Hepatocyte (in vitro differentiated cells): ENCODE data around the gene LAP3. TPM values are rescaled to one million over a fixed set of nuclear protein-coding genes. Genes with fewer than 3 reads are reported as not detected.

Experiments
- DNase-seq: peaks from one replicate; pipeline ENCODE4 v3.0.0-alpha.2; 2016; ENCODE audit warnings: low spot score
- H2AFZ ChIP-seq: fragments of 200-600 bp; sonication (generic); 2 replicates; pipeline ENCODE4 v1.6.0; 2016; ENCODE audit warnings: antibody characterized with exemption, mild to moderate bottlenecking
- H3K27ac ChIP-seq: fragments of 200-600 bp; sonication (generic); 2 replicates; pipeline ENCODE4 v1.5.1; 2016; ENCODE audit warnings: mild to moderate bottlenecking
- H3K27me3 ChIP-seq: fragments of 200-600 bp; sonication (generic); 2 replicates; pipeline ENCODE4 v1.6.1; 2016
- H3K36me3 ChIP-seq: fragments of 200-600 bp; sonication (generic); replicated peaks from 2 replicates; pipeline ENCODE4 v1.5.1; 2016; ENCODE audit warnings: low read depth; ENCODE audit not compliant: insufficient read depth
- H3K4me1 ChIP-seq: fragments of 200-600 bp; sonication (generic); 2 replicates; pipeline ENCODE4 v1.5.1; 2016; ENCODE audit warnings: mild to moderate bottlenecking, moderate library complexity; ENCODE audit not compliant: insufficient read depth
- H3K4me2 ChIP-seq: fragments of 200-600 bp; sonication (generic); 2 replicates; pipeline ENCODE4 v1.6.0; 2016
- H3K4me3 ChIP-seq: fragments of 200-600 bp; sonication (generic); 2 replicates; pipeline ENCODE4 v1.5.1; 2016; ENCODE audit warnings: mild to moderate bottlenecking
- H3K79me2 ChIP-seq: fragments of 200-600 bp; sonication (generic); 2 replicates; pipeline ENCODE4 v1.6.0; 2017; ENCODE audit warnings: mild to moderate bottlenecking
- H3K9me2 ChIP-seq: fragments of 200-600 bp; sonication (generic); replicated peaks from 2 replicates; pipeline ENCODE4 v1.6.0; 2017; ENCODE audit warnings: mild to moderate bottlenecking; ENCODE audit not compliant: insufficient read depth
- H3K9me3 ChIP-seq: fragments of 200-600 bp; sonication (generic); 2 replicates; pipeline ENCODE4 v1.5.1; 2016; ENCODE audit warnings: low read depth, mild to moderate bottlenecking
- H4K20me1 ChIP-seq: fragments of 200-600 bp; sonication (generic); 2 replicates; pipeline ENCODE4 v1.6.0; 2016; ENCODE audit warnings: mild to moderate bottlenecking; ENCODE audit not compliant: insufficient read depth, poor library complexity, severe bottlenecking
- CTCF ChIP-seq: fragments of 200-600 bp; sonication (generic); IDR thresholded peaks from 2 replicates; pipeline ENCODE4 v1.5.1; 2016; ENCODE audit warnings: antibody characterized with exemption, mild to moderate bottlenecking; ENCODE audit not compliant: poor library complexity
- EZH2 ChIP-seq: fragments of 200-600 bp; sonication (generic); IDR thresholded peaks from 2 replicates; pipeline ENCODE4 v1.6.1; 2016; ENCODE audit warnings: antibody characterized with exemption, mild to moderate bottlenecking, borderline replicate concordance
- EZH2phosphoT487 ChIP-seq: fragments of 200-600 bp; sonication (generic); IDR thresholded peaks from one replicate; pipeline ENCODE4 v1.6.1; 2018; ENCODE audit warnings: antibody characterized with exemption, mild to moderate bottlenecking, low read depth, moderate library complexity; ENCODE audit not compliant: unreplicated experiment, severe bottlenecking
- WGBS: methylation state at CpG from one replicate; pipeline ENCODE4 v1.1.6; 2016; ENCODE audit warnings: low lambda C conversion rate; ENCODE audit errors: missing lambda C conversion rate; 5-methylcytosine and 5-hydroxymethylcytosine counted together
- polyA plus RNA-seq: library from polyadenylated mRNA; unstranded; fragments of >200 nt; fragmentation: Nextera tagmentation; extraction: Ambion mirVana; gene quantifications from 2 replicates; pipeline ENCODE4 v1.2.1, GENCODE V29; 2016
- total RNA-seq: library from RNA; depleted of rRNA; stranded (reverse); fragments of >200 nt; gene quantifications from 2 replicates; pipeline ENCODE4 v1.2.3, GENCODE V29; 2014

The LAP3 gene
- 75.5 and 76.4 TPM in 2 replicates for total RNA-seq
- polyA plus RNA-seq = 53.2 and 56.2 TPM in 2 replicates

- Histone ChIP-seq H4K20me1 (no peaks in the 10 kb centered on the region), H3K4me3 (peak within 1 kb of the TSS; percentile 58), H2AFZ (peak within 1 kb of the TSS; percentile 70), H3K4me1 (peaks cover 12% of the 10 kb centered on the region), H3K27me3 (no peaks in the 10 kb centered on the region), H3K36me3 (no peaks in the 10 kb centered on the region), H3K27ac (peak within 1 kb of the TSS; percentile 93), H3K4me2 (peak within 1 kb of the TSS; percentile 87), H3K9me2 (no peaks in the 10 kb centered on the region), H3K79me2 (peaks cover 17% of the 10 kb centered on the region), H3K9me3 (no peaks in the 10 kb centered on the region)
- DNase-seq = peak; percentile 98
- under 1% methylated on average over 50 of the region's 91 CpGs for WGBS
- TF ChIP-seq CTCF (no peak), EZH2 (no peak), EZH2phosphoT487 (no peak)
Observed at GRCh38 chr4:17576932-17577664, at the start of gene LAP3. Gene LAP3, plus strand, starts transcription at chr4:17577198. Its CDS starts 268 bp downstream, at chr4:17577466.

GRCh38 chr4:17528551-17529165, 48.3 kb upstream of the LAP3 start:
- TF ChIP-seq EZH2phosphoT487 = no peak
- TF ChIP-seq CTCF = no peak
- TF ChIP-seq EZH2 = no peak
- Histone ChIP-seq H3K4me2 (no peak overlapping the region), H3K79me2 (no peaks in the 10 kb centered on the region), H3K9me3 (no peaks in the 10 kb centered on the region), H2AFZ (no peak overlapping the region), H3K4me3 (no peak overlapping the region), H4K20me1 (no peaks in the 10 kb centered on the region), H3K9me2 (no peaks in the 10 kb centered on the region), H3K27me3 (peaks cover 8% of the 10 kb centered on the region), H3K36me3 (no peaks in the 10 kb centered on the region), H3K27ac (no peak overlapping the region), H3K4me1 (no peaks in the 10 kb centered on the region)
- 94% methylated on average over 10 of the region's 10 CpGs for WGBS
- no peak for DNase-seq

GRCh38 chr4:17531538-17532285, 45.3 kb upstream of the LAP3 start:
- Histone ChIP-seq H4K20me1 (no peaks in the 10 kb centered on the region), H3K27ac (no peak overlapping the region), H3K27me3 (peaks cover 5% of the 10 kb centered on the region), H3K9me3 (no peaks in the 10 kb centered on the region), H3K4me1 (no peaks in the 10 kb centered on the region), H2AFZ (no peak overlapping the region), H3K4me3 (no peak overlapping the region), H3K36me3 (no peaks in the 10 kb centered on the region), H3K9me2 (no peaks in the 10 kb centered on the region), H3K4me2 (no peak overlapping the region), H3K79me2 (no peaks in the 10 kb centered on the region)
- DNase-seq = no peak
- no peak for TF ChIP-seq EZH2
- no peak for TF ChIP-seq EZH2phosphoT487
- TF ChIP-seq CTCF = no peak
- 80% methylated on average over 8 of the region's 8 CpGs for WGBS
